Ovary (tissue), 3 donors: ENCODE results near the gene STK10.

ENCODE experiments used
- CTCF ChIP-seq, 3 donors: fragments of 450-650 bp in 2 of 3; fragments of 200-600 bp in 1 of 3; IDR thresholded peaks; one replicate each; pipeline versions ENCODE4 v1.5.1 to v1.8.0; 2016 to 2022; ENCODE audit warnings: antibody characterized with exemption in 3 of 3, mild to moderate bottlenecking in 1 of 3
- POLR2A ChIP-seq: fragments of 450-650 bp; IDR thresholded peaks from one replicate; pipeline ENCODE4 v1.6.1; 2017; ENCODE audit warnings: antibody characterized with exemption, mild to moderate bottlenecking, moderate library complexity
- donor health status: DM: no; HTN: no; CAD: no.

GRCh38 chr5:172175263-172175719 is 12.7 kb downstream of the STK10 start:
- no peak for TF ChIP-seq POLR2A
- TF ChIP-seq CTCF (IDR thresholded peaks at IDR 0.05), result no peak
